GM23338 (cell line): ENCODE results near the gene SEMA6D. TPM values are rescaled to one million over a fixed set of nuclear protein-coding genes. Genes with fewer than 3 reads are reported as not detected.
"Not testable (repeated sequence)": the region's sequence is repeated elsewhere in the genome, so short reads cannot be mapped to it uniquely, and the experiment has no call there.

ENCODE experiments used
- ATAC-seq: fragments of 200-7000 bp; cut with Tn5 transposase; 3 replicates; pipeline ENCODE4 v1.9.1; 2020
- DNase-seq: peaks from one replicate; pipeline ENCODE4 v3.0.0-alpha.2; 2015; ENCODE audit warnings: low spot score
- H2AFZ ChIP-seq: fragments of 200-600 bp; sonication (generic); 2 replicates; pipeline ENCODE4 v1.8.0; 2016; ENCODE audit warnings: antibody characterized with exemption, mild to moderate bottlenecking, moderate library complexity
- H3F3A ChIP-seq: fragments of 200-600 bp; sonication (generic); replicated peaks from 2 replicates; pipeline ENCODE4 v1.8.0; 2017; ENCODE audit warnings: antibody characterized with exemption, mixed run types, low read depth
- H3K27ac ChIP-seq: fragments of 200-600 bp; sonication (generic); 2 replicates; pipeline ENCODE4 v1.6.1; 2016; ENCODE audit warnings: low read depth
- H3K27me3 ChIP-seq: fragments of 200-600 bp; sonication (generic); 2 replicates; pipeline ENCODE4 v1.8.0; 2016; ENCODE audit warnings: mild to moderate bottlenecking, mixed run types, moderate library complexity; ENCODE audit not compliant: insufficient read depth
- H3K36me3 ChIP-seq: fragments of 200-600 bp; sonication (generic); 2 replicates; pipeline ENCODE4 v1.8.0; 2016; ENCODE audit warnings: mild to moderate bottlenecking; ENCODE audit not compliant: insufficient read depth
- H3K4me1 ChIP-seq: fragments of 200-600 bp; sonication (generic); 2 replicates; pipeline ENCODE4 v1.8.0; 2016; ENCODE audit warnings: mild to moderate bottlenecking, moderate library complexity; ENCODE audit not compliant: insufficient read depth
- H3K4me2 ChIP-seq: fragments of 200-600 bp; sonication (generic); 2 replicates; pipeline ENCODE4 v1.7.1; 2017; ENCODE audit warnings: mixed run types
- H3K4me3 ChIP-seq: fragments of 200-600 bp; sonication (generic); 2 replicates; pipeline ENCODE4 v1.6.1; 2016; ENCODE audit warnings: mixed run types
- H3K79me2 ChIP-seq: fragments of 200-600 bp; sonication (generic); replicated peaks from 2 replicates; pipeline ENCODE4 v1.8.0; 2017; ENCODE audit warnings: mild to moderate bottlenecking; ENCODE audit not compliant: insufficient read depth
- H3K9me2 ChIP-seq: fragments of 200-600 bp; sonication (generic); 2 replicates; pipeline ENCODE4 v1.8.0; 2017; ENCODE audit not compliant: insufficient read depth
- H4K20me1 ChIP-seq: fragments of 200-600 bp; sonication (generic); replicated peaks from 2 replicates; pipeline ENCODE4 v1.8.0; 2017; ENCODE audit warnings: mild to moderate bottlenecking; ENCODE audit not compliant: insufficient read depth
- H3K27ac Mint-ChIP-seq: 2 replicates; pipeline ENCODE4 v1.8.0; 2020; ENCODE audit warnings: inconsistent platforms, mild to moderate bottlenecking, moderate library complexity, mixed read lengths
- H3K27me3 Mint-ChIP-seq: 3 replicates; pipeline ENCODE4 v1.8.0; 2022; ENCODE audit warnings: low read depth, mild to moderate bottlenecking, moderate library complexity, mixed read lengths, inconsistent platforms; ENCODE audit not compliant: insufficient read depth, poor library complexity
- H3K36me3 Mint-ChIP-seq: 3 replicates; pipeline ENCODE4 v1.8.0; 2021; ENCODE audit warnings: low read depth, mild to moderate bottlenecking, inconsistent platforms, moderate library complexity, mixed read lengths
- H3K4me1 Mint-ChIP-seq: 3 replicates; pipeline ENCODE4 v1.8.0; 2020; ENCODE audit warnings: mild to moderate bottlenecking, inconsistent platforms, mixed read lengths
- H3K4me3 Mint-ChIP-seq: 3 replicates; pipeline ENCODE4 v1.8.0; 2021; ENCODE audit warnings: moderate library complexity, mild to moderate bottlenecking, inconsistent platforms, mixed read lengths
- H3K9me3 Mint-ChIP-seq: 3 replicates; pipeline ENCODE4 v1.8.0; 2020; ENCODE audit warnings: moderate library complexity, mild to moderate bottlenecking, inconsistent platforms, mixed read lengths
- CREB1 ChIP-seq: fragments of 250-450 bp; sonication (Bioruptor Pico); IDR thresholded peaks from 2 replicates; pipeline ENCODE4 v1.5.0; 2020; ENCODE audit warnings: low read depth, mild to moderate bottlenecking, moderate library complexity
- EZH2 ChIP-seq: fragments of 200-600 bp; sonication (generic); IDR thresholded peaks from one replicate; pipeline ENCODE4 v1.8.0; 2017; ENCODE audit warnings: antibody characterized with exemption, mild to moderate bottlenecking, low read depth; ENCODE audit not compliant: unreplicated experiment
- JUNB ChIP-seq: IDR thresholded peaks from one replicate; pipeline ENCODE4 v1.6.1; 2016; ENCODE audit warnings: antibody characterized with exemption; ENCODE audit not compliant: unreplicated experiment
- REST ChIP-seq: IDR thresholded peaks from one replicate; pipeline ENCODE4 v1.6.1; 2018; ENCODE audit warnings: antibody characterized with exemption; ENCODE audit not compliant: unreplicated experiment
- ZNF114 ChIP-seq: fragments of 250-450 bp; sonication (Bioruptor Pico); IDR thresholded peaks from 2 replicates; pipeline ENCODE4 v1.5.0; 2020; ENCODE audit warnings: mild to moderate bottlenecking, moderate library complexity
- polyA plus RNA-seq: library from polyadenylated mRNA; unstranded; fragments of >200 nt; fragmentation: Nextera tagmentation; extraction: Ambion mirVana; gene quantifications from 2 replicates; pipeline ENCODE4 v1.2.1, GENCODE V29; 2016
- total RNA-seq: library from RNA; depleted of rRNA; stranded (reverse); fragments of >200 nt; shearing (Covaris generic); gene quantifications from 2 replicates; pipeline ENCODE4 v1.2.3, GENCODE V29; 2014
- TF ChIP-seq, protein P1 (sequence below): fragments of 250-450 bp; sonication (Bioruptor Pico); IDR thresholded peaks from 2 replicates; pipeline ENCODE4 v1.5.0; 2020; ENCODE audit warnings: mild to moderate bottlenecking, moderate library complexity
- TF ChIP-seq, protein P2 (sequence below), 2 experiments: fragments of 200-600 bp in 1 of 2; sonication (generic) in 1 of 2; conservative IDR thresholded peaks; 2 replicates each; pipeline versions ENCODE4 v1.5.1 to v1.6.1; 2016 to 2017; ENCODE audit warnings: antibody characterized with exemption in 2 of 2, low read depth in 2 of 2, mild to moderate bottlenecking in 2 of 2, moderate library complexity in 1 of 2
- TF ChIP-seq, protein P3 (sequence below): IDR thresholded peaks from 2 replicates; pipeline ENCODE4 v1.6.1; 2016; ENCODE audit warnings: antibody characterized with exemption

SEMA6D gene
- total and polyA plus RNA-seq, 2 experiments from 2014 or later, result 0.37 to 0.97 TPM

DNA sequence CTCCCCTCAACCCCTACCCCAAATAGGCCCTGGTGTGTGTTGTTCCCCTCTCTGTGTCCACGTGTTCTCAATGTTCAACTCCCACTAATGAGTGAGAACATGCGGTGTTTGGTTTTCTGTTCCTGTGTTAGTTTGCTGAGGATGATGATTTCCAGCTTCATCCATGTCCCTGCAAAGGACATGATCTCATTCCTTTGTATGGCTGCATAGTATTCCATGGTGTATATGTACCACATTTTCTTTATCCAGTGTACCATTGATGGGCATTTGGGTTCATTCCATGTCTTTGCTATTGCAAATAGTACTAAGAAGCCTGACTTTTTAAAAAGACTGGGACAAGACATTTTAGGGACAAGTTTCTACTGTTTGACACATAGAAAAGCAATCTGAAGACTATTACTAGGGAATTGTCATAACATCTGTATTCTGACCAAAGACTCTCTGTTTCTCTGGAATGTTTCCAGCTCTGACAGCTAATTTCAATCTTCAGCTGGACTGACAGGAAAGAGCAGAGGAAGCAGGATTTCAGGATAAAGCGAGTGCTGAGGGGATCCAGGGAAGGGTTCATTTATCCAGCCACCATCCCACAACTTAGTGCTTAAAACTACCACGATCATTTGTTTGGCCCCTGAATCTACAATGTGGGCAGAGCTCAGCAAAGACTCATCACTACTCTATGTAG, 21.0 kb downstream of the SEMA6D start:
- H3K27ac Mint-ChIP-seq, H3K9me3 Mint-ChIP-seq, H3K4me3 ChIP-seq, H3K4me3 Mint-ChIP-seq, H3K9me2 ChIP-seq, H3K36me3 Mint-ChIP-seq, ATAC-seq, H3K79me2 ChIP-seq, H3K36me3 ChIP-seq, DNase-seq, H4K20me1 ChIP-seq, H3F3A ChIP-seq, H3K4me2 ChIP-seq, H3K27ac ChIP-seq, H2AFZ ChIP-seq: not testable (repeated sequence)
- Histone ChIP-seq H3K4me1 (peaks cover 37% of the 10 kb centered on the region), H3K27me3 (peaks cover 28% of the 10 kb centered on the region)
- peaks cover 13% of the 10 kb centered on the region for H3K27me3 Mint-ChIP-seq
- peaks cover 42% of the 10 kb centered on the region for H3K4me1 Mint-ChIP-seq

- 0 out of 2 replicates have a peak, but pooled peaks cover 5% of the 10 kb centered on the region for H3K9me2 ChIP-seq
- TF ChIP-seq, protein P1, sequence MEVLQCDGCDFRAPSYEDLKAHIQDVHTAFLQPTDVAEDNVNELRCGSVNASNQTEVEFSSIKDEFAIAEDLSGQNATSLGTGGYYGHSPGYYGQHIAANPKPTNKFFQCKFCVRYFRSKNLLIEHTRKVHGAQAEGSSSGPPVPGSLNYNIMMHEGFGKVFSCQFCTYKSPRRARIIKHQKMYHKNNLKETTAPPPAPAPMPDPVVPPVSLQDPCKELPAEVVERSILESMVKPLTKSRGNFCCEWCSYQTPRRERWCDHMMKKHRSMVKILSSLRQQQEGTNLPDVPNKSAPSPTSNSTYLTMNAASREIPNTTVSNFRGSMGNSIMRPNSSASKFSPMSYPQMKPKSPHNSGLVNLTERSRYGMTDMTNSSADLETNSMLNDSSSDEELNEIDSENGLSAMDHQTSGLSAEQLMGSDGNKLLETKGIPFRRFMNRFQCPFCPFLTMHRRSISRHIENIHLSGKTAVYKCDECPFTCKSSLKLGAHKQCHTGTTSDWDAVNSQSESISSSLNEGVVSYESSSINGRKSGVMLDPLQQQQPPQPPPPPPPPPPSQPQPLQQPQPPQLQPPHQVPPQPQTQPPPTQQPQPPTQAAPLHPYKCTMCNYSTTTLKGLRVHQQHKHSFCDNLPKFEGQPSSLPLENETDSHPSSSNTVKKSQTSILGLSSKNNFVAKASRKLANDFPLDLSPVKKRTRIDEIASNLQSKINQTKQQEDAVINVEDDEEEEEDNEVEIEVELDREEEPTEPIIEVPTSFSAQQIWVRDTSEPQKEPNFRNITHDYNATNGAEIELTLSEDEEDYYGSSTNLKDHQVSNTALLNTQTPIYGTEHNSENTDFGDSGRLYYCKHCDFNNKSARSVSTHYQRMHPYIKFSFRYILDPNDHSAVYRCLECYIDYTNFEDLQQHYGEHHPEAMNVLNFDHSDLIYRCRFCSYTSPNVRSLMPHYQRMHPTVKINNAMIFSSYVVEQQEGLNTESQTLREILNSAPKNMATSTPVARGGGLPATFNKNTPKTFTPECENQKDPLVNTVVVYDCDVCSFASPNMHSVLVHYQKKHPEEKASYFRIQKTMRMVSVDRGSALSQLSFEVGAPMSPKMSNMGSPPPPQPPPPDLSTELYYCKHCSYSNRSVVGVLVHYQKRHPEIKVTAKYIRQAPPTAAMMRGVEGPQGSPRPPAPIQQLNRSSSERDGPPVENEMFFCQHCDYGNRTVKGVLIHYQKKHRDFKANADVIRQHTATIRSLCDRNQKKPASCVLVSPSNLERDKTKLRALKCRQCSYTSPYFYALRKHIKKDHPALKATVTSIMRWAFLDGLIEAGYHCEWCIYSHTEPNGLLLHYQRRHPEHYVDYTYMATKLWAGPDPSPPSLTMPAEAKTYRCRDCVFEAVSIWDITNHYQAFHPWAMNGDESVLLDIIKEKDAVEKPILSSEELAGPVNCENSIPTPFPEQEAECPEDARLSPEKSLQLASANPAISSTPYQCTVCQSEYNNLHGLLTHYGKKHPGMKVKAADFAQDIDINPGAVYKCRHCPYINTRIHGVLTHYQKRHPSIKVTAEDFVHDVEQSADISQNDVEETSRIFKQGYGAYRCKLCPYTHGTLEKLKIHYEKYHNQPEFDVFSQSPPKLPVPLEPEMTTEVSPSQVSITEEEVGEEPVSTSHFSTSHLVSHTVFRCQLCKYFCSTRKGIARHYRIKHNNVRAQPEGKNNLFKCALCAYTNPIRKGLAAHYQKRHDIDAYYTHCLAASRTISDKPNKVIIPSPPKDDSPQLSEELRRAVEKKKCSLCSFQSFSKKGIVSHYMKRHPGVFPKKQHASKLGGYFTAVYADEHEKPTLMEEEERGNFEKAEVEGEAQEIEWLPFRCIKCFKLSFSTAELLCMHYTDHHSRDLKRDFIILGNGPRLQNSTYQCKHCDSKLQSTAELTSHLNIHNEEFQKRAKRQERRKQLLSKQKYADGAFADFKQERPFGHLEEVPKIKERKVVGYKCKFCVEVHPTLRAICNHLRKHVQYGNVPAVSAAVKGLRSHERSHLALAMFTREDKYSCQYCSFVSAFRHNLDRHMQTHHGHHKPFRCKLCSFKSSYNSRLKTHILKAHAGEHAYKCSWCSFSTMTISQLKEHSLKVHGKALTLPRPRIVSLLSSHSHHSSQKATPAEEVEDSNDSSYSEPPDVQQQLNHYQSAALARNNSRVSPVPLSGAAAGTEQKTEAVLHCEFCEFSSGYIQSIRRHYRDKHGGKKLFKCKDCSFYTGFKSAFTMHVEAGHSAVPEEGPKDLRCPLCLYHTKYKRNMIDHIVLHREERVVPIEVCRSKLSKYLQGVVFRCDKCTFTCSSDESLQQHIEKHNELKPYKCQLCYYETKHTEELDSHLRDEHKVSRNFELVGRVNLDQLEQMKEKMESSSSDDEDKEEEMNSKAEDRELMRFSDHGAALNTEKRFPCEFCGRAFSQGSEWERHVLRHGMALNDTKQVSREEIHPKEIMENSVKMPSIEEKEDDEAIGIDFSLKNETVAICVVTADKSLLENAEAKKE (CRISPR knock-in tag), result no peak
- TF ChIP-seq JUNB (no peak), EZH2 (no peak), REST (no peak), ZNF114 (CRISPR knock-in tag) (no peak), CREB1 (CRISPR knock-in tag) (no peak)
- TF ChIP-seq, protein P2, sequence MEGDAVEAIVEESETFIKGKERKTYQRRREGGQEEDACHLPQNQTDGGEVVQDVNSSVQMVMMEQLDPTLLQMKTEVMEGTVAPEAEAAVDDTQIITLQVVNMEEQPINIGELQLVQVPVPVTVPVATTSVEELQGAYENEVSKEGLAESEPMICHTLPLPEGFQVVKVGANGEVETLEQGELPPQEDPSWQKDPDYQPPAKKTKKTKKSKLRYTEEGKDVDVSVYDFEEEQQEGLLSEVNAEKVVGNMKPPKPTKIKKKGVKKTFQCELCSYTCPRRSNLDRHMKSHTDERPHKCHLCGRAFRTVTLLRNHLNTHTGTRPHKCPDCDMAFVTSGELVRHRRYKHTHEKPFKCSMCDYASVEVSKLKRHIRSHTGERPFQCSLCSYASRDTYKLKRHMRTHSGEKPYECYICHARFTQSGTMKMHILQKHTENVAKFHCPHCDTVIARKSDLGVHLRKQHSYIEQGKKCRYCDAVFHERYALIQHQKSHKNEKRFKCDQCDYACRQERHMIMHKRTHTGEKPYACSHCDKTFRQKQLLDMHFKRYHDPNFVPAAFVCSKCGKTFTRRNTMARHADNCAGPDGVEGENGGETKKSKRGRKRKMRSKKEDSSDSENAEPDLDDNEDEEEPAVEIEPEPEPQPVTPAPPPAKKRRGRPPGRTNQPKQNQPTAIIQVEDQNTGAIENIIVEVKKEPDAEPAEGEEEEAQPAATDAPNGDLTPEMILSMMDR (conservative IDR thresholded peaks at IDR 0.05; ENCODE audit: low read depth in 2 of 2), result no peak
- TF ChIP-seq, protein P3, sequence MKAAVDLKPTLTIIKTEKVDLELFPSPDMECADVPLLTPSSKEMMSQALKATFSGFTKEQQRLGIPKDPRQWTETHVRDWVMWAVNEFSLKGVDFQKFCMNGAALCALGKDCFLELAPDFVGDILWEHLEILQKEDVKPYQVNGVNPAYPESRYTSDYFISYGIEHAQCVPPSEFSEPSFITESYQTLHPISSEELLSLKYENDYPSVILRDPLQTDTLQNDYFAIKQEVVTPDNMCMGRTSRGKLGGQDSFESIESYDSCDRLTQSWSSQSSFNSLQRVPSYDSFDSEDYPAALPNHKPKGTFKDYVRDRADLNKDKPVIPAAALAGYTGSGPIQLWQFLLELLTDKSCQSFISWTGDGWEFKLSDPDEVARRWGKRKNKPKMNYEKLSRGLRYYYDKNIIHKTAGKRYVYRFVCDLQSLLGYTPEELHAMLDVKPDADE, result no peak
Observed at GRCh38 chr15:47741082-47741481, 23.8 kb downstream of the SEMA6D start.

More at GRCh38 chr15:47741082-47741481, 23.8 kb downstream of the SEMA6D start:
- Histone ChIP-seq H3K4me1 (peaks cover 30% of the 10 kb centered on the region), H3K4me3 (no peak overlapping the region), H3F3A (no peaks in the 10 kb centered on the region), H3K27ac (no peak overlapping the region), H3K36me3 (no peaks in the 10 kb centered on the region), H4K20me1 (no peaks in the 10 kb centered on the region), H3K4me2 (peak overlapping the region; percentile 12; the same call in 1 of the 2 replicates), H2AFZ (peak overlapping the region; percentile 14; the same call in 1 of the 2 replicates), H3K27me3 (peaks cover 50% of the 10 kb centered on the region), H3K79me2 (no peaks in the 10 kb centered on the region; the same call in 1 of the 2 replicates)
- H3K4me3 Mint-ChIP-seq, result no peak overlapping the region
- H3K27ac Mint-ChIP-seq, result no peak overlapping the region
- no peaks in the 10 kb centered on the region; the same call in 2 of the 3 replicates for H3K36me3 Mint-ChIP-seq
- H3K9me3 Mint-ChIP-seq, result peaks cover 2% of the 10 kb centered on the region; the same call in 2 of the 3 replicates
- no peak for ATAC-seq
- H3K4me1 Mint-ChIP-seq, result peaks cover 35% of the 10 kb centered on the region
- peaks cover 11% of the 10 kb centered on the region for H3K27me3 Mint-ChIP-seq
- DNase-seq, result no peak
